Immature natural killer cell (primary cell): ENCODE data around the gene C19orf38. TPM values are rescaled to one million over a fixed set of nuclear protein-coding genes. Genes with fewer than 3 reads are reported as not detected.

Source experiments
- DNase-seq, 3 donors: peaks; one replicate each; pipeline ENCODE4 v3.0.0; 2022; ENCODE audit warnings: mixed read lengths in 1 of 3
- H3K27ac Mint-ChIP-seq, 6 donors: one replicate each; pipeline ENCODE4 v1.8.0; 2020; ENCODE audit warnings: mixed read lengths in 6 of 6, mild to moderate bottlenecking in 5 of 6, inconsistent platforms in 4 of 6, moderate library complexity in 3 of 6
- H3K27me3 Mint-ChIP-seq, 3 donors: one replicate each; pipeline ENCODE4 v1.8.0; 2020 to 2021; ENCODE audit warnings: low read depth in 3 of 3, mild to moderate bottlenecking in 3 of 3, mixed read lengths in 3 of 3, moderate library complexity in 3 of 3, inconsistent platforms in 1 of 3
- H3K36me3 Mint-ChIP-seq, 3 donors: one replicate each; pipeline ENCODE4 v1.8.0; 2020; ENCODE audit warnings: mixed read lengths in 3 of 3, inconsistent platforms in 2 of 3, mild to moderate bottlenecking in 2 of 3
- H3K4me1 Mint-ChIP-seq, 2 donors: one replicate each; pipeline ENCODE4 v1.8.0; 2020; ENCODE audit warnings: inconsistent platforms in 2 of 2, mild to moderate bottlenecking in 2 of 2, mixed read lengths in 2 of 2, moderate library complexity in 1 of 2
- H3K4me3 Mint-ChIP-seq, 5 donors: one replicate each; pipeline ENCODE4 v1.8.0; 2020; ENCODE audit warnings: mild to moderate bottlenecking in 5 of 5, mixed read lengths in 5 of 5, inconsistent platforms in 3 of 5, moderate library complexity in 3 of 5
- H3K9me3 Mint-ChIP-seq, 6 donors: one replicate each; pipeline ENCODE4 v1.8.0; 2020; ENCODE audit warnings: mild to moderate bottlenecking in 6 of 6, mixed read lengths in 6 of 6, inconsistent platforms in 4 of 6, moderate library complexity in 3 of 6
- polyA plus RNA-seq, 3 donors: library from polyadenylated mRNA; unstranded; fragments of 300-500 nt; fragmentation: Illumina TruSeq; gene quantifications; one replicate each; pipeline ENCODE4 v1.2.3, GENCODE V29; 2021

The C19orf38 gene
- polyA plus RNA-seq, 3 donors from 2014 or later = 1.2 to 5.6 (median 3.3) TPM

DNA sequence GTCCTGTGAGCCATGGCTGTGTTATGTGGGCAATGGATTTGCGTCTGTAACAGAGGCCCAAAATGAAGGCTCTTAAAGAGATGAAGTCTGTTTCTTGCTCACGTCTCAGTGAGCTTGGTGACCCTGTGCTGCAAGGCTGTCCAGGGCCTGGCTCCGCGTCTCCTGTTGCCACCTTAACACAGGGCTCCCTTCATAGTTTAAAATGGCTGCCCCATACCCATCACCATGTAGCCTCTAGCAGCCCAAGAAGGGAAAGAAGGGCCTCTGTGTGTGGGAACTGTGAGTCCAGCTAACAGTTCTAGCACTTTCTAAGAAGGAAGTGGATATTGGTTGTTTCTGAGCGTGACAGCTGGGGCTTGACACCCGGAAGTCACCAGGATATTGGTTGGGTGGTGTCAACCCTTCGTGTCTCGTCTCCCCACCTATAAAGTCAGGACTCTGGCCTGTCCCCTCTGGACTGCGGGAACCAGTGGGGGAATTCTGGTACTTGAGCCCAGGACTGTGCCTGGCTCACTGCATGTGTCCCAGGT lies 33.1 kb upstream of the C19orf38 start:
- H3K27me3 Mint-ChIP-seq = peaks cover 4 to 18% (median 16%) of the 10 kb centered on the region in 3 donors
- peaks cover 10 to 19% (median 14%) of the 10 kb centered on the region in 3 donors for H3K36me3 Mint-ChIP-seq
- peak overlapping the region; percentile 89 to 97 (median 94) for H3K27ac Mint-ChIP-seq
- peaks cover 0 to 2% (median 0%) of the 10 kb centered on the region in 6 donors for H3K9me3 Mint-ChIP-seq
- peak overlapping the region; percentile 56 to 82 (median 70) for H3K4me3 Mint-ChIP-seq
- peaks cover 41 to 60% of the 10 kb centered on the region in 2 donors for H3K4me1 Mint-ChIP-seq
- DNase-seq = peak; percentile 64 to 65 (median 65)

DNA sequence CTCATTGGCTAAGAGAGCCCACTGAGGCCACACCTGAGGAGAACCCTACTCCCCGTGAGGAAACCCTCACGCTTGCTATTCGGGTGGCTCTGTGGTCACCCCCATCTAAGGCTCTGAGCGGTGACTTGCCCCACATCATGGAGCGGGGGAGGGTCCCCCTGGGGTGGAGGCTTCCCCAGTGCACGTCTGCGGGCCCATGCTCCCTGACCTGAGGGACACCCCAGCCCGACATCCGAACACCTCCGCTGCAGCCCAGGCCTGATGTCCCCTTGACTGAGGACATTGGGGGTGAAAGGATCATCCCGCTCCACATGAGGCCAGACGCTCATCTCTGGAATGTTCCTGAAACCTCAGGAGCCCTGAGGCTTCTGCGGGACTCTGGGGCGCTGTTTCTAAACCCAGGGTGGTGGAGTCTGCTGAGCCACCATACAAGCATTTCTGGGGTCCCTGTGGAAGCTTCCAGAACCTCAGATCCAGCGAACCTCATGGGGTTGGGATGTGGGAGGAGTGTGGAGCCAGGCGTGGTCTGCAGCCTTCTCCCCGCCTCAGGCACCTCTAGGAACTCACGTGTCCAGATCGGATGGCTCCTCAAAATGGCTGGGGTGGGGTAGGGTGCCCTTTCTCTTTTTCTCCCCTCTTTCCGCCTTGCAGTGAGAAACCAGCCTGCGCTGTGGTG lies 32.1 kb upstream of the C19orf38 start:
- Mint-ChIP-seq H3K9me3 (peaks cover 0 to 3% (median 0%) of the 10 kb centered on the region in 6 donors), H3K27ac (peak overlapping the region; percentile 69 to 97 (median 78)), H3K4me3 (no peak overlapping the region), H3K4me1 (peaks cover 47 to 62% of the 10 kb centered on the region in 2 donors), H3K36me3 (peaks cover 17 to 26% (median 22%) of the 10 kb centered on the region in 3 donors), H3K27me3 (peaks cover 4 to 24% (median 20%) of the 10 kb centered on the region in 3 donors)
- DNase-seq = no peak

DNA sequence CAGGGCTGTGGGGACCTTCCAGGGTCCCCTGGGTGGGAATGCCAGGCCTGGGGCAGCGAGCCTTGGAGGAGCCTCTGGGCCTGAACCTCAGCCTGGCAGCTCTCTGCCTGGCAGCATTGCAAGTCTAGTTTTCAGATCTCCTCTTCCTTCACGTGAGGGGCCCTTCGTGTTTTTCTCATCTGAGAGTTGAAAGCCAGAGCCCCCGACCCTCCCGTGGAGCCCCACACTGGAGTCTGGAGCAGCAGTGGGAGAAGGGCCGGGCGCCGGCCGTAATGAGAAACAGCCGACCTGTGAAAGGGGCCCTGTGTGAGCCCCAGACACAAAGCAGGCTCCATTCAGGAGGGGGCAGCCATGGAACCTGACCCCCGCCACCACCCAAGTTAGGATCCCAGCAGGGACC lies 31.5 kb upstream of the C19orf38 start:
- Mint-ChIP-seq H3K9me3 (peaks cover 0 to 4% (median 0%) of the 10 kb centered on the region in 6 donors), H3K36me3 (peaks cover 18 to 29% (median 25%) of the 10 kb centered on the region in 3 donors), H3K4me1 (peaks cover 50 to 63% of the 10 kb centered on the region in 2 donors), H3K27me3 (peaks cover 4 to 24% (median 20%) of the 10 kb centered on the region in 3 donors), H3K4me3 (no peak overlapping the region), H3K27ac (peak overlapping the region; percentile 49 to 83 (median 74))
- DNase-seq = no peak

DNA sequence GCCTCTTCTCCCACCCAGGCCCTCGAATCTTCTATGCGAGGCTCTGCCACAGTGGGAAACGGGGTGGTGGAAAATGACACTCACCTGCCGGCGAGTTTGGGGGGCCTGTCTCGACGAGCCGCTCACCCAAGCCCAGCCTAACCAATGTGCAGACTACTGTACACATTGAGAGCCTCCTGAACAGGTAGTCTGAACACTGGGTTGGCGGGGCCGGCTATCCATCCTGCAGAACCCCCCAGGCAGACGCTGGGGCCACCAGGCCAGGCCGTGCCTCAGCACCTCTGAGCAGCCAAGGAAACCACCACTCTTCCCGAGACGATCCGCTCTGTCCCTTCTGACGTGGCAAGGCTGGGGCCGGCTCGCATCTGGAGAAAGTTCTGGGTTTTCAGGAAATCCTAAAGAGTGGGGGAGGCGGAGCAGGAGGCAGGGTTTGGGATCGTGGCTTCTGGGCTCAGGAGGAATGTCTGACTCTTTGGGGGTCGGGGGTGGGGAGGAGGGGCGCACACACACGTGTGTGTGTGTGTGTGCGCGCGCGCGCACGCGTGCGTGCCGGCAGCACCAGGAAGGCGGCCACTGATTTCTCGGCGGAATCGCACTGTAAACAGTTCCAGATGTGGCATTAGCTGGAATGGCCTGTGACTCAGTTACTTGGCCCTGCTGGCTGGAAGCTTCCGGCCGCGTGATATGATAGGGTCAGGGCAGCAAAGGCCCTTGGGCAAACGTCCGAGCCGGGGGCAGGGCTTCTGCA lies 30.8 kb upstream of the C19orf38 start:
- H3K36me3 Mint-ChIP-seq = peaks cover 18 to 34% (median 25%) of the 10 kb centered on the region in 3 donors
- H3K9me3 Mint-ChIP-seq = peaks cover 0 to 4% (median 0%) of the 10 kb centered on the region in 6 donors
- H3K4me3 Mint-ChIP-seq = no peak overlapping the region
- peak overlapping the region in 4 of 6 donors; percentile 39 to 77 (median 50) for H3K27ac Mint-ChIP-seq
- H3K4me1 Mint-ChIP-seq = peaks cover 50 to 61% of the 10 kb centered on the region in 2 donors
- H3K27me3 Mint-ChIP-seq = peaks cover 4 to 24% (median 24%) of the 10 kb centered on the region in 3 donors
- DNase-seq = no peak

GRCh38 chr19:10818301-10819123 lies 29.7 kb upstream of the C19orf38 start:
- Mint-ChIP-seq H3K27ac (peak overlapping the region in 3 of 6 donors; percentile 39 to 74 (median 51)), H3K36me3 (peaks cover 18 to 29% (median 25%) of the 10 kb centered on the region in 3 donors), H3K4me3 (no peak overlapping the region), H3K4me1 (peaks cover 41 to 50% of the 10 kb centered on the region in 2 donors), H3K9me3 (peaks cover 0 to 4% (median 0%) of the 10 kb centered on the region in 6 donors), H3K27me3 (peaks cover 4 to 22% (median 22%) of the 10 kb centered on the region in 3 donors)
- DNase-seq = no peak

DNA sequence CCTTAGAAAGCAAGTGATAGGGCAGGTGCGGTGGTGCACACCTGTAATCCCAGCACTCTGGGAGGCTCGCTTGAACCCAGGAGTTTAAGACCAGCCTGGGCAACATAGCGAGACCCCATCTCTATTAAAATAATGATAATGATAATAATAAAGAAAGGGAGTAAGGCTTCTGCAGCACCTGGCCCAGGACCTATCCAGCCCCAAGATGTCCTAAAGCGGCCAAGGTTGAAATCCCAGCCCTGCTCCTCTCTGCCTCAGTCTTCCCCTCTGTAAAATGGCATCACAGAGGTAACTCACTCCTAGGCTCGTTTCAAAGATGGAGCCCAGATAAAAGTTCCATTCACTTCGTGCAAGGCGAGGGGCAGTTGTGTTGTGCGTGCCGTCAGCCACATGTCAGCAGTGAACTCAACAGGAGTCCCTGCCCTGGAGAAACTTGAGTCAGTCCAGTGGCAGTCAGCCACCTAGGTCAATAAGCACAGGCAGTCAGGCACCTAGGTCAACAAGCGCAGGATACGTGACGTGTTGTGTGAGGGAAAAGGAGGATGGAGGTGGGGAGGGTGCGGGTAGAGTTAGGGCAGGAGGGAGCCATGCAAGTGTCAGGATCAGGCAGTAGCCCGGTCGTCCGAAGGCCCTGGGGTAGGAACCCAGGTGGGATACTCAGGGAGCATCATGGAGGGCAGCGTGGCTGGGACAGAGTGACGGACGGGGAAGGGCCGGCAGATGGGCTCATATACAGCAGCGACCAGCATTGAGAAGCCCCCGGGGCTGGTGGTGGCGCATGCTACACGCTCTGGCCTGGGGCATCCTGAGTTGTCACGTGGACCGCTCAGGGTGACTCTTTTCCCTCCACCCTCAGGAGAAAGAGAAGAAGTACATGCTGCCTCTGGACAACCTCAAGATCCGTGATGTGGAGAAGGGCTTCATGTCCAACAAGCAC lies 28.8 kb upstream of the C19orf38 start:
- Mint-ChIP-seq H3K4me1 (peaks cover 35 to 42% of the 10 kb centered on the region in 2 donors), H3K27me3 (peaks cover 6 to 21% (median 20%) of the 10 kb centered on the region in 3 donors), H3K36me3 (peaks cover 17 to 28% (median 23%) of the 10 kb centered on the region in 3 donors), H3K9me3 (peaks cover 0 to 4% (median 0%) of the 10 kb centered on the region in 6 donors), H3K4me3 (no peak overlapping the region), H3K27ac (peak overlapping the region; percentile 36 to 75 (median 54))
- no peak for DNase-seq

- H3K9me3 Mint-ChIP-seq = peaks cover 0 to 2% (median 0%) of the 10 kb centered on the region in 6 donors
- H3K27me3 Mint-ChIP-seq = peaks cover 3 to 18% (median 16%) of the 10 kb centered on the region in 3 donors
- H3K4me1 Mint-ChIP-seq = peaks cover 27 to 34% of the 10 kb centered on the region in 2 donors
- H3K36me3 Mint-ChIP-seq = peaks cover 9 to 21% (median 17%) of the 10 kb centered on the region in 3 donors
- peak overlapping the region in 3 of 5 donors; percentile 16 to 22 (median 21) for H3K4me3 Mint-ChIP-seq
- DNase-seq = no peak
- H3K27ac Mint-ChIP-seq = peak overlapping the region; percentile 39 to 87 (median 80)
These were observed 28.0 kb upstream of the C19orf38 start for GRCh38 chr19:10820173-10820572.

- Mint-ChIP-seq H3K36me3 (peaks cover 17 to 28% (median 24%) of the 10 kb centered on the region in 3 donors), H3K9me3 (peaks cover 0 to 2% (median 0%) of the 10 kb centered on the region in 6 donors)
These were observed 24.5 kb upstream of the C19orf38 start for GRCh38 chr19:10823690-10824089.

DNA sequence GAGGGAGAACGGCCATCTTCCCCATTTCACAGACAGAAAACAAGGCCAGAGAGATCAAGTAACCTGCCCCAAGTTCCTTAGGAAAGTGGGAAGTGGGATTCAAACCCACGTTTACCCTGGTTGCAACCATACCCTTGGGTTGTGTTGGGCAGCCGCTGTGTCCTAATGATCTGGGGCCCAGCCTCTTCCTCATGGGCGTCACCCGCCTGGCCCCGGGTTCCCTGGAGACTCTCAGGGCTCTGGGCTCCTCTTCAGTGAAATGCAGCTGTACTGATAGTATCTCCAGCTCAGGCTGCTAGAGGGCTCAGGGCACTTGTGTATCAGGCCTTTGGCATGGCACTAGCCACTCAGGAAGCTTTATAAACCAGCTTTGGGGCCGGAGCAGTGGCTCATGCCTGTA lies 22.0 kb upstream of the C19orf38 start:
- peaks cover 8 to 12% (median 10%) of the 10 kb centered on the region in 3 donors for H3K36me3 Mint-ChIP-seq

More at GRCh38 chr19:10823690-10824089, 24.5 kb upstream of the C19orf38 start:
- Mint-ChIP-seq H3K4me1 (peaks cover 21 to 23% of the 10 kb centered on the region in 2 donors), H3K27ac (peak overlapping the region in 2 of 6 donors; percentile 13 to 43), H3K27me3 (peaks cover 4 to 18% (median 16%) of the 10 kb centered on the region in 3 donors), H3K4me3 (no peak overlapping the region)
- DNase-seq = no peak

GRCh38 chr19:10826846-10827245 lies 21.4 kb upstream of the C19orf38 start:
- peak overlapping the region in 3 of 6 donors; percentile 35 to 44 (median 38) for H3K27ac Mint-ChIP-seq
- peaks cover 7 to 11% (median 8%) of the 10 kb centered on the region in 3 donors for H3K27me3 Mint-ChIP-seq
- peaks cover 0 to 3% of the 10 kb centered on the region in 2 donors for H3K4me1 Mint-ChIP-seq
- no peak overlapping the region for H3K4me3 Mint-ChIP-seq
- peaks cover 7 to 11% (median 8%) of the 10 kb centered on the region in 3 donors for H3K36me3 Mint-ChIP-seq
- no peaks in the 10 kb centered on the region for H3K9me3 Mint-ChIP-seq
- DNase-seq = no peak

More for the DNA sequence above, 22.0 kb upstream of the C19orf38 start:
- Mint-ChIP-seq H3K4me3 (no peak overlapping the region), H3K27ac (peak overlapping the region in 4 of 6 donors; percentile 20 to 65 (median 46)), H3K4me1 (peaks cover 2 to 3% of the 10 kb centered on the region in 2 donors), H3K9me3 (no peaks in the 10 kb centered on the region), H3K27me3 (peaks cover 6 to 12% (median 7%) of the 10 kb centered on the region in 3 donors)
- no peak for DNase-seq

- Mint-ChIP-seq H3K27ac (peak overlapping the region in 3 of 6 donors; percentile 24 to 73 (median 35)), H3K36me3 (peaks cover 4 to 11% (median 8%) of the 10 kb centered on the region in 3 donors), H3K27me3 (peaks cover 4 to 15% (median 14%) of the 10 kb centered on the region in 3 donors), H3K4me1 (no peaks in the 10 kb centered on the region), H3K4me3 (no peak overlapping the region), H3K9me3 (no peaks in the 10 kb centered on the region)
- DNase-seq = no peak
These were observed 19.0 kb upstream of the C19orf38 start for GRCh38 chr19:10828981-10829821.
